Esophagus muscularis mucosa (tissue), 4 donors: ENCODE results near the gene TMA7B. TPM values are rescaled to one million over a fixed set of nuclear protein-coding genes. Genes with fewer than 3 reads are reported as not detected.

Experiments
- DNase-seq: peaks from one replicate; pipeline ENCODE4 v3.0.0-alpha.2; 2017; ENCODE audit errors: extremely low spot score
- H3K27ac ChIP-seq, 4 donors: fragments of 200-600 bp; sonication (generic); replicated peaks in 1 of 4; 1 replicate in 3 of 4; 2 replicates in 1 of 4; pipeline ENCODE4 v1.5.1; 2016 to 2019; ENCODE audit warnings: mild to moderate bottlenecking in 1 of 4
- H3K27me3 ChIP-seq, 4 donors: fragments of 200-600 bp; sonication (generic); one replicate each; pipeline versions ENCODE4 v1.5.1 to v1.6.0; 2016 to 2019
- H3K36me3 ChIP-seq, 4 donors: fragments of 200-600 bp; sonication (generic); one replicate each; pipeline ENCODE4 v1.5.1; 2016 to 2019
- H3K4me1 ChIP-seq, 4 donors: fragments of 200-600 bp; sonication (generic); one replicate each; pipeline ENCODE4 v1.5.1; 2016 to 2019
- H3K4me3 ChIP-seq, 4 donors: fragments of 200-600 bp; sonication (generic); 1 replicate in 2 of 4; 2 replicates in 2 of 4; pipeline ENCODE4 v1.5.1; 2016 to 2019; ENCODE audit warnings: mild to moderate bottlenecking in 4 of 4, moderate library complexity in 1 of 4
- H3K9me3 ChIP-seq, 4 donors: fragments of 200-600 bp; sonication (generic); 1 replicate in 3 of 4; 2 replicates in 1 of 4; pipeline ENCODE4 v1.5.1; 2016 to 2019
- CTCF ChIP-seq, 3 experiments: fragments of 200-600 bp in 2 of 3; fragments of 450-650 bp in 1 of 3; sonication (generic) in 2 of 3; IDR thresholded peaks; one replicate each; pipeline ENCODE4 v1.5.1; 2017 to 2019; ENCODE audit warnings: antibody characterized with exemption in 3 of 3, mild to moderate bottlenecking in 2 of 3, moderate library complexity in 1 of 3
- EP300 ChIP-seq: sonication (generic); formaldehyde crosslinking; IDR thresholded peaks from one replicate; pipeline ENCODE4 v1.6.1; 2017; ENCODE audit warnings: antibody characterized with exemption
- POLR2A ChIP-seq: fragments of 450-650 bp; IDR thresholded peaks from one replicate; pipeline ENCODE4 v1.6.1; 2017; ENCODE audit warnings: antibody characterized with exemption, moderate library complexity, mild to moderate bottlenecking, low read depth
- POLR2AphosphoS5 ChIP-seq, 2 donors: sonication (generic); formaldehyde crosslinking; IDR thresholded peaks; one replicate each; pipeline ENCODE4 v1.6.1; 2017; ENCODE audit warnings: antibody characterized with exemption in 2 of 2
- WGBS: methylation state at CpG from one replicate; pipeline ENCODE4 v1.1.5; 2018; 5-methylcytosine and 5-hydroxymethylcytosine counted together
- intact Hi-C: fragments of 100-400 bp; cut with DNase I; formaldehyde crosslinking; loops from one replicate; pipeline ENCODE4 v1.15.1; 2023
- total RNA-seq, 4 donors: library from RNA; depleted of rRNA; stranded (reverse); fragments of >200 nt; gene quantifications; one replicate each; pipeline versions ENCODE4 v1.1.0 to v1.2.1, GENCODE V29; 2016

Gene TMA7B
- total RNA-seq, 4 donors from 2014 or later, result not detected

- no peaks in the 10 kb centered on the region for H3K36me3 ChIP-seq
- peaks cover 12 to 23% (median 18%) of the 10 kb centered on the region in 4 donors for H3K4me1 ChIP-seq
- H3K27ac ChIP-seq, result no peak overlapping the region
- H3K4me3 ChIP-seq, result no peak overlapping the region
- H3K9me3 ChIP-seq, result no peaks in the 10 kb centered on the region
- TF ChIP-seq POLR2A, result no peak
- no peak for TF ChIP-seq EP300
- TF ChIP-seq POLR2AphosphoS5 (IDR thresholded peaks at IDR 0.05), result no peak
- TF ChIP-seq CTCF (IDR thresholded peaks at IDR 0.05), result no peak
- intact Hi-C loops, result no loop called here
- no peak for DNase-seq
- WGBS, result 81% methylated on average over 9 of the region's 9 CpGs
- H3K27me3 ChIP-seq, result peaks cover 0 to 51% (median 0%) of the 10 kb centered on the region in 4 donors
These were observed 7.1 kb downstream of the TMA7B start for GRCh38 chr22:39967103-39967829.

GRCh38 chr22:39967996-39968972 is 8.1 kb downstream of the TMA7B start:
- Histone ChIP-seq H3K4me3 (no peak overlapping the region), H3K9me3 (no peaks in the 10 kb centered on the region), H3K4me1 (peaks cover 12 to 23% (median 18%) of the 10 kb centered on the region in 4 donors), H3K36me3 (no peaks in the 10 kb centered on the region), H3K27ac (peak overlapping the region in 3 of 4 donors; percentile 19 to 62 (median 34)), H3K27me3 (peaks cover 0 to 61% (median 0%) of the 10 kb centered on the region in 4 donors)
- TF ChIP-seq POLR2AphosphoS5 (IDR thresholded peaks at IDR 0.05) (peak; percentile 20 to 38), POLR2A (no peak), EP300 (no peak), CTCF (IDR thresholded peaks at IDR 0.05) (no peak)
- intact Hi-C loops, result no loop called here
- no peak for DNase-seq
- WGBS, result 50% methylated on average over 19 of the region's 20 CpGs

- intact Hi-C loops, result no loop called here
- no peak for TF ChIP-seq POLR2A
- no peak for TF ChIP-seq CTCF (IDR thresholded peaks at IDR 0.05)
- Histone ChIP-seq H3K4me1 (peaks cover 12 to 23% (median 19%) of the 10 kb centered on the region in 4 donors), H3K27me3 (peaks cover 0 to 74% (median 0%) of the 10 kb centered on the region in 4 donors), H3K27ac (no peak overlapping the region), H3K9me3 (no peaks in the 10 kb centered on the region), H3K4me3 (no peak overlapping the region), H3K36me3 (no peaks in the 10 kb centered on the region)
- 86% methylated on average over 4 of the region's 10 CpGs for WGBS
- DNase-seq, result no peak
These were observed 10.5 kb downstream of the TMA7B start for GRCh38 chr22:39970742-39971141.

- Histone ChIP-seq H3K36me3 (no peaks in the 10 kb centered on the region), H3K27me3 (peaks cover 0 to 90% (median 0%) of the 10 kb centered on the region in 4 donors), H3K4me1 (peaks cover 8 to 23% (median 14%) of the 10 kb centered on the region in 4 donors), H3K9me3 (no peaks in the 10 kb centered on the region), H3K27ac (no peak overlapping the region), H3K4me3 (no peak overlapping the region)
- DNase-seq, result no peak
- WGBS, result 59% methylated on average over 5 of the region's 5 CpGs
- intact Hi-C loops, result no loop called here
- TF ChIP-seq EP300 (no peak), POLR2A (no peak), POLR2AphosphoS5 (IDR thresholded peaks at IDR 0.05) (no peak), CTCF (IDR thresholded peaks at IDR 0.05) (no peak)
These were observed 12.4 kb downstream of the TMA7B start for GRCh38 chr22:39972641-39973040.
